HG03039 (cell line): ENCODE data around the gene MRTFB.
"Not testable (repeated sequence)": the region's sequence is repeated elsewhere in the genome, so short reads cannot be mapped to it uniquely, and the experiment has no call there.

Source experiments
- ATAC-seq: cut with Tn5 transposase; IDR thresholded peaks from one replicate; pipeline ENCODE4 v1.9.1; 2021; ENCODE audit warnings: mild to moderate bottlenecking, moderate library complexity; ENCODE audit not compliant: unreplicated experiment

The MRTFB gene

DNA sequence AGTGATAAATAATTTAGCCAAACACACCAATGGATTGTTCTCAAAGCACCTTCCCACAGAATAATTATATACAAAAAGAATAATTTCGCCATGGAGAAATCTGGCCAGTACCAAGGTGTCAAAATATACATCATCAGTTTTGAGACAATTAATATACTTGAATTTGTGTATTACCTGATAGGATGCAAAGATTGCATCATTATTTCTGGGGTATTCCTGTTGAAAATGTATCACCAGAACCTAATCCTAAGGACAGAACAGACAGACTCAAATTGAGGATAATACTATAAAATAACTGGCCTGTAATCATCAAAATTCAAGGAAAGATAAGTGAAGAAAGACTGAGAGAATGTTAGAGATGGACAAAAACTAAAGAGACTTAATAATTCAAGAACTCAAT, 111.9 kb downstream of the MRTFB start:
- no peak for ATAC-seq

DNA sequence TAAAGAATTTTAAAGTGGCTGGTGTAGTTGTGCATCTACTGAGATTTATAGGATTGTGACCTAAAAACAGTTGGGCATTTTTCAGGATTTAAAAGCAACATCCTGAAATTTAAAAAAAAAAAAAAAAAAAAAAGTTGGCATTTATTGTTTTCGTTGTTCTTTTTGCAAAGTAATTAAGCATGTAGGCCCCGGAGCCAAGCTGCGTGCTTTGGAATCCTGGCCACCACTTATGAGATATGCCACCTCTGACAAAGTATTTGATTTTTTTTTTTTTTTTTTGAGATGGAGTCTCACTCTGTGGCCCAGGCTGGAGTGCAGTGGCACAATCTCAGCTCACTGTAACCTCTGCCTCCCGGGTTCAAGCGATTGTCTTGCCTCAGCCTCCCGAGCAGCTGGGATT, 112.8 kb downstream of the MRTFB start:
- ATAC-seq = not testable (repeated sequence)

DNA sequence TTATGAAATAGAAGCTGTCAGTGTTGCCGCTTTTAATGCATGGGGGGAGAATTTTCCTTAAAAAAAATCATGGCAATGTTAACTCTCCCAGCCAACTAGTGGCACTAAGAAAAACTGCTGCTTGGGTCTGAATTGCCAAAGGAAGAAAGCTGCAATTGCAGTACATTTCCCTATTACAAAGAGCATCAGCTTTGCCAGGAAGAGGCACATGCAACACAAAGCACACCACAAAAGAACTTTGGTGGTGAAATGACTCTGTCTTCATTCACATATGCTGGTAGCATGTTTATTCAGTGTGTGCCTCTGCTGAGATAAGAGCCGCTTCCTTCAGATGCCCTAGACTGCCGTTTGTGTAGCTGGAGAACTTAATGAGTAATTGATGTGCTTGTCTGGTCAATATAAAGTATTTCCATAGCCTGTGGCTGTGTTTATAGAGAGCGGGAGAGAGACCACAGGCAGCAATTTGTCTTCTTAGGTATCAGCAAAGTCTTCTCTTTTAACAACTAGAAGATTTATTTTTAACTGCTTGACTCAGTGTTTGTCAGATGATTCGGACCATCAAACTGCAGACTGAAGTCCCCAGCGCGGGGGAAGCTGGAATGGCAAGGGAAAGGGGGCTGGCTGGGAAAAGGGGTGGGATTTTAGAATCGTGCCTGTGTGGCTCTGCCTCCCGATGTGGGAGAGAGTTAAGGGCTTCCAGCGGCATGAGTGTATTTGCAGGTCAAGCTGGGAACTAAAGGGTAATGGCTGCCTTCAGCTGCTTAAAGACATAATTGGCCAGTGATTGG, 115.1 kb downstream of the MRTFB start:
- ATAC-seq = no peak

DNA sequence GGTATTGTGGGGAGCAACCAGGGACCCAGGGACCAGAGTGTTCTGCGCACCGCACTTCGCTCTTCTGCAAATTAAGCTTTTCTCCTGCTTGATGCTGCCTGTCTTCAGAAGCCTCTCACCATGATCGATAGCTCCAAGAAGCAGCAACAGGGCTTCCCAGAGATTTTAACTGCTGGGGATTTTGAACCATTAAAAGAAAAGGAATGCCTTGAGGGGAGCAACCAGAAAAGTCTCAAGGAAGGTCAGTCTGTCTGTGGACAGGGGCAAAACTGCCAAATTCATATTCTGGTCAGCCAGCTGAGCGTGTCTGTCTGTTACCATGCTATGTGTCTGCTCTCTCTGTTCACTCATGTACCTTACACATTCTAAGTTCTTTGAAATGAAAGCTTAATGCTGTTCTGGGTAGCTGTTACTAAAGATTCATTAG, 115.7 kb downstream of the MRTFB start:
- ATAC-seq = no peak

DNA sequence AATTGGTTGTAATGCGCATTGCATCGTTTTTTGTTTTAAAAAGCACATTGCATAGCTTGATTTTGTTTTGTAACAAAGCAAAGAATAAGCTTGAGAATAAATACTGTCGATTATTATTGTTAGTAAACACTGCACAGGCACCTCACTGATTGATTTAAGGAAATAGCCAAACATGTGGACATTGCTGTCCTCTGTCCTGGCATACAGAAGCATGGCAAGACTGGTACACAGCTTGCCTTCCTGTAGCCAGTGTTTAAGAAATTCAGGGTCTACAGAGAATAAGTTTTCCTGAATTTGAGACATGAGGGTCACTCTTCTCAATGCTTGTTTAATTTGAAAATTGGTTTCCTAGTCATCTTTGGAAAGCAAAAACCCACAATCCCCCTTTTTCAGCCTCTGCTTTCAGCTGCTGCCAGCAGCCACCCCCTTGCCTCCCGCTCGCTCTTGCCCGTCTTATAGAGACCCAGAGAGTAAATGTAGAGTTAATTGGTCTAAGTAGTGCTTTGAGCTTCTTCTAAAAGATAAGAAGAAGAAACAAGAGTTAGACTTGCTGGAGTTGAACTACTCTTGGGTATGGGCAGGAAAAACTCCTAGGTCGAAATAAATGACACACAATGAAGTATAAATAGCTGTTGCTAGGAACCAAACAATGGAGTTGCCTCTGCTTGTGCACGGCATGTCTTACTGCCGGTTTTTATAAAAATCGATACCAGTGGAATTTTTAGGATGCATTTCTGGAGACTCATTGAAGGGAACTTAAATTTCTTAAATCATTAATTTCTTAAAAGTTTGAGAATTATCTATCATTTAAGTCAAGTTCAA, 116.6 kb downstream of the MRTFB start:
- no peak for ATAC-seq

DNA sequence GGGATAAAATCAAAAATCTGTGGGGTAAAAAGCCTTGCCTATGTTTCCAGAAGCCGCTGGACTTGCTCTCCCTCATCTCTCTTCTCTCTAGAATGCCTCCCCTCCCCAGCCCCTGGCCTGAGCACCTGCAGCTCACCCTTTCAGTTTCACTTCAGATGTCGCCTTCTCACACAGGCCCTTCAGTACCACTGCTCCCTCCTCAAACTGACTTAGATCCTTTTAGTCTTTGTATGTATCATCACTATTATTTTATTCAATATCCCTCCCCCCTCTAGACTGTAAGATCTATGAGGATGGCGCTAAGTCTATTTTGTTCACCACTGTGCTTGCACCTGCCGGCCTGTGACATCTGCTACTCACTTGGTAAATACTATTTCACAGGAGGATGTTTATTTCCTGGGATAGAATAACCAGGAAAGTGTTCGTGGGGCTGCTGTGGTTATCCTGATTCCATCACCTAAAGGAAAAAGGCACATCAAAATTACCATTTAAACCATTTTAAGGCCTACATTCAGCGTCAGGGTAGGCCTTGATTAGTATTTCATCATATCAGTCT, 122.3 kb downstream of the MRTFB start:
- peak; percentile 75 for ATAC-seq

DNA sequence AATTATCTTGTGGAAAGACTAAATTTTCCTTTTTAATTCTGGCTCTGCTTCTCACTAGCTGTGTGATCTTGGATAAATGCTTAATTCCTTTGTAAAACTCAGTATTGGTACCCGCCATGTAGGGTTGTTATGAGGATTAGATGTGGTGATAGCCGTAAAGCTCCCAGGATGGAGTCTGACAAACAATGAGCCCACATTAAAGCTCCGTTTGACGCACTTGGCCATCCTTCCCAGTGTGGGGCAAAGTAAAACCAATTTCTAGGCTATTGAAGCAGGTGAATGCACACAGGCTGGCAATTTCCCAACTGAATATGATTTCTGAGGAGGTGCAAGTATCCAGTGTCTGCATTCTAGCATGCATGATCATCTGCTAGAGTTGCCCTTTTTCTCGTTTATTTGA, 123.6 kb downstream of the MRTFB start:
- no peak for ATAC-seq

DNA sequence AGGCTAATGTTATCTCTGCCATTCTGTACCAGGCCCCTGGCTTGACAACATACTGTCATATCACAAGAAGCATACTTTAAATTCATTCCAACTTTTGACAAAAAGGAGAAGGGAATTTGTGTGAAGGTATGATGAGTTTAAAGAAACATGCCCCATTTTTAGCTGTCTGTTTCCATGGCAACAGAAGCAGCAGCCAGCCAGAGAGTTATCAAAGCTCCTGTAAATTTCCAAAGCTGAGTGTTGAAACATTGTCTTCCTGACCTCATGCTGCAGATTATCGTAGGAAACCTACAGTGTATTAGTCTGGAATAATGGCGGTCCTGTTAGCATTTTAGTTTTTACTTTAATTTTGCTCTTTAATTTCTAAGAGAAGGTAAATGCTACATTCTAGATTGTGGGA, 124.9 kb downstream of the MRTFB start:
- ATAC-seq = no peak

DNA sequence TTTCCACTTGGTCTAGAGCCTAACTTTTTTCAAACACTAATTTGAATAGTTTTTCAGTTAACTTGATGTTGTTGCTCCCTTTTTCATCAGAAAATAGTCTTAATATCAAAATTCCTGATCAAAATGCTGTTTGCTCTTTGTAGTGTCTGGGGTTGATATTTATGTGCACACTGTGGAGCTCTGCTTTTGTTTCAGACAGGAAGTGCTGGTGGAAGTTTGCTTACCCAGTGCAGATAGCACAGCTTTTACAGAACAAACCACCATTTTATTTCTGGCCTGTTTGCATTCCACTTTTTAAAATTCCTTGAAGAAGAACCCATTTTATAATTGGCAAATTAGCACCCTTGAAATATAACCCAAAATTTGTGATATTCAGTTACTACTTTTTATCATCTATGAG, 125.4 kb downstream of the MRTFB start:
- ATAC-seq = no peak

DNA sequence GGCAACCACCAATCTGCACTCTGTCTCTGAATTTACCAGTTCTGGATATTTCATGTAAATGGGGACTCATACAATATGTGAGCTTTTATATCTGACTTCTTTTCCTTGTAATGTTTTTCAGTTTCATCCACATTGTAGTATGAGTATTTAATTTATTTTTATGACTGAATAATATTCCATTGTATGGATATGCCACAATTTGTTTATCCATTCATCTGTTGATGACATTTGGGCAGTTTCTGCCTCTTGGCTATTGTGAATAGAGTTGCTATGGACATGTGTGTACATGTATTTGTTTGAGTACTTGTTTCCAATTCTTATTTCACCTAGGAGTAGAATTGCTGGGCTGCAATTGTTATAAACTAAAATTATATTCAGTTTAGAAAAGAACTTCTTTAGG, 126.9 kb downstream of the MRTFB start:
- ATAC-seq = no peak

DNA sequence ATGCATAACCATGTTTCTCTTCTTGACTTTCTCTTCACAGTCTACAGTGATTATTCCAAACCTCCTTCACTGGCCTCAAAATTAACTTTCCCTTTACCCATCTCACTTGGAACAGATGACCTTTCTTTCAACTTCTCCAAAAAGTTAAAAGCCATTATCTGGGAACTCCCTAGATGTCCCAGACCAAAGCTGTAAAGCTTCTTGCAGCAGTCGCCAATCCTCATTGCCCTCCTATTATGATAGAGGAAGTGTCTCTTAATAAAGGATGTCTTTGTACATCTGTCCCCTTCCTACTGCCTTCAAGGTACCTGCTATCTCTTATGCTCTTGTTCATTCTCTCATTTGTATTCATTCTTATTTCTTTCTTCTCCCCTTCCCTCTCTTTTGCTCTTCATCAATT, 127.5 kb downstream of the MRTFB start:
- no peak for ATAC-seq

DNA sequence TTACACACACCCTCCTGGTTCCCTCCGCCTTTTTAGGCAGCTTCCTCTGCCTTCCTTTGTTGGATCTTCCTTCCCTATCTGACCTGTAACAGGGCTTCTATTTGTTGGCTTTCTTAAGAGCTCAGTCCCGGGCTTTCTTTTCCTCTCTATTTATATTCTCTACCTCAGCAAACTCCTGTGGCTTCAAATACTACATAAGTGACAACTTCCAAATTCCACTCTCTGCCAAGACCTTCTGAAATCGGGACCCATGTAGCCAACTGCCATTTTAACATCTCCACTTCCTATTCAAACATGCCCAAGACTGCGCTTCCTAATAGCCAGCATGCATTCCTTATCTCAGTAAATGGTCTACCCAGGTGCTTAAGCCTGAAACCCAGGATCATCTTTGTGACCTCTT, 128.1 kb downstream of the MRTFB start:
- ATAC-seq = no peak

DNA sequence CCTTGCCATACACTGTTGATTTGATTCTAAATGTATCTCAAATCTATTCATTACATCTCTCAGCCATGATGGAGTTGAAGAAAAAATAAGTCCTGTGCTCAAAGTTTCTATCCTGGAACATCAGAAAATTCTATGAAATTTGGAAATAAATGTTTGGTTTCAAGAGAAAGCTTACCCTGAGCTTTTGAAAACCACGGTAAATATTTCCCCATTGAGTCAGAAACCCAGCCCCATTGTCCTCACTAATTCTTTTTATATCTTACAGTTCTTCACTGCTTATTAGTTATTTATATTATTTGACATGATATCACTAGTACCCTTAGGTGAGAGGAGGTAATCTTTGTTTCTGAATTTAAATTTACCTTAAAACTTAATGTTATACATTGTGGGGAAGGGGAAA, 128.5 kb downstream of the MRTFB start:
- ATAC-seq = no peak

DNA sequence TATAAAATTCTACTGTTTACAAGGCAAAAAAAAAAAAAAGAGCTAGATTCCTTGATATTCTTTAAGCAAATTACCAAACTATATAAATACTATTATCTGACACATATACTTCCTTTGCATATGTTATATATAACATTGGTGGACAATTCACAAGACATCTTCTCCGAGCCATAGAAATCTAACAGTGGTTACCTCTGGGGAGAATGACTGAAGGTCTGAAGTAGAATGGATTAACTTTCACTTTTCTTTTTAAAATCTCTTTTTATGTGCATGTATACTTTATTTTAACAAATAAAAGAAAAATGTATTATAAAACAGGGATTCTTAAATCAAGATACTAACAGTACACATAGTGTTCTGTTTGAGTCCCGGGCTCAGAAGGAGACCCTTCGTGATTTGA, 131.0 kb downstream of the MRTFB start:
- ATAC-seq = no peak

DNA sequence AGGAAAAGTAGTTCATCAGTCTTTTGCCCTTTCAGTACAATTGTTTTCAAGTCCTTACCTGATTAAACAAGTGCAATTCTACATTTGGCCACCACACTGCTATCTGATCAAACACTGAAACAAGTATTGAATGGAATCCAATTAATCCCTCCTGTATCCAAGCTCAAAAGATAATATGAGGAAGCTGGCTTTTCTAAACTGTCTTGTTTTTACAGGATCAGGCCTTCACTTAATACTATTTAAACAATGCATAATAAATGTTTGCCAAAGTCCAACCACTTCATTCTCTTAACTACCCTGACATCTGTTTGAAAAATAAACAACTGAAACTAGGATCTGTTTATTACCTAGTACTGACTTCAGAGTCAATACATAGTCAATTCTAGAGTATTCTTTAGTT, 131.6 kb downstream of the MRTFB start:
- ATAC-seq = no peak

DNA sequence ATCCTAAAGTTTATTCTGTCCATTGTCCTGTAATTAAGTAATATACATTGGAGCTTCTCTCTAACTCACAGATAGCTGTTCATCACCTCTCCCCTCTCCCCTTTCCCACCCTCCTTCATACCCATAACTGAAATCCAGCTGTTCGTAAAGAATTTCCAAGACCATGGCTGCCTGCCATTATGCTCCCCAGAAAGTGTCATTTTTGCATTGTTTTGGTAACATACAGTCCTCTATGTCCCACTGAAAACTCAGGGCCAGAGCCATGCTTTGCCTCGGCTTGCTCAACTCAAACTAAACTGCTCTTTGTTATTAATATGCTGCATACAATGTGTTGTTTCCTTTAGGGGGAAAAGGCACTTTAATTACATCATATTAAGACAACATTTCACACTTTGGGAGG, 132.0 kb downstream of the MRTFB start:
- ATAC-seq = no peak

DNA sequence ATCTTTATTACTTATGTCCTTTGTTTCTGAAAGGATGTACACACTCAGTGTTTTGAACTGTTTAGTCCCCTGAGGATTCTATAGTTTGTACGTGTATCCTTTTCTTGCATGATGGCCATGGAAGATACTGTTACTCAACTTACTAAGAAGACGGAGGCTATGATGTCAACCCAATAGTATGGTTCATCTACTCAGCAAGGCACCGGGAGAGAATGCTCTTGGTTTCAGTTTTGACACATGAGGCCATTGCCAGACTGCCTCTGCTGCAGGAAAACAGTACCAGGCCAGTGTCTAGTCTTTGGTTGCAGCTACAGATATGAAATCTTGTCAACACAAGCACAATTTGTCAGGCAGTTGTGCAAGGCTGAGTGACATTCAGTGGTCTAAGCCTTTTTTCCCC, 134.5 kb downstream of the MRTFB start:
- no peak for ATAC-seq

DNA sequence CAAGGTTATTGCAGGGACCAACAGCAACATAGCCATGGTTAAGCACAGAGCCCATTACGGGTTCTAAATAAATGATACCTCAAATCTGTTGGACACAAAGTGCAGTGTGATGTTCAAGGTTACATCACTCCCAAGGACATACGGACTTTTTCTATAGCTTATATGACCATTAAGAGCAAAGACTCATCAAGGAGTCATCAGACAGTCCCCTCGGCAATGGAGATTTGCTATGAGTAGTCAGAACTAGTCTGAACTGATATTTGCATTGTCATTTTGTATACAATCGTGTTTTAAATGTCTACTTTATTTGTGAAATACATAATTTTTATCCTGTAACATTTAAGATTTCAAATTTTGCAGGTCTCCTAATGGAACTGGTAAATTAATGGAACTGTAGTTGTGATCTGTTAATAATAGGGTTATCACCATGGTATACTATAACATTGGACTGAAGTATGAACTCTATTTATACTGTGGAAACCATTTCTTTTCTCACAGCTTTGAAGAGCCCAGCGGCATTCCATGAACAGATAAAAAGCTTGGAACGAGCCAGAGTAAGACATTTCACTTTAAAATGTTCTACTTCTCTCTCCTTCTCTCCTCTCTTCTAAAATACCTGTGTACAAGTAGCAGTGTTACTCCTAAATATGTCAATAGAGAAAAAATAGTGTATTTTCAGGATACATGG, 140.9 kb downstream of the MRTFB start:
- no peak for ATAC-seq

DNA sequence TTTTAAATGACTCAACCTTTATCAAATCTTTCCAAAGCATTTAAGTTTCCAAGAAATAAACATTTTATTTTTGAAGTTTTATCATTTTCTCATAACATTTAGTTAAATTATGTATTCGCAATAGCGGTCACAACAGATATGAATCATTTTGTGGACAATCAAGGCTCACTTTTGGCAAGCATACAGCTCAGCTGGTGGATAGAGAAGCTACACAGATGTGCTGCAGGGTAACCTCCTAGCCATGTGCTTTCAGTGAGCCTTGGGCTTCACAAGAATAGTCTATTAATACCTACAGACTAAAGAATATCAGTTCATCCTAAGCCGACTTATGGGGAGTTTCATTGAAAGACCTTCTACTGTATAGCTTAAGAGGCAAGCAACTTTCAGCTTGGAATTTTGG, 144.8 kb downstream of the MRTFB start:
- no peak for ATAC-seq

DNA sequence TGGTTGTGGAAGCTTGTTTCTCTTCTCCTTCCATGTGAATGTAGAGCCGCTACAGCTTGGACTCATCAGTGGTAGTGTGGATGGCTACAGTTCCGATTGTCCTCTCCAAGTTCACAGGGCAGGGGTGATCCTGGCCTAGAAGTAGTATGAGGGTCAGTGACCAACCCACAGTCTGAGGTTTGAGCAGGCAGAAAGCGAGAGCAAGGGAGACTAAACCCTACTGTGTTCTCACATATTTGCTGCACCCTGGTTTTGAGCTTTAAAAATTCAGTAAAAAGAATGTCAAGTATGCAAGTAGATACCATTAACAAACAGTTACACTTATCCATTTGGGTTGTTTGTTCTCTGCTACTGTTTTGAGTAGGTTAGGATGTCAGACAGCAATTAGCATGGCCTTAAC, 148.9 kb downstream of the MRTFB start:
- ATAC-seq = no peak

DNA sequence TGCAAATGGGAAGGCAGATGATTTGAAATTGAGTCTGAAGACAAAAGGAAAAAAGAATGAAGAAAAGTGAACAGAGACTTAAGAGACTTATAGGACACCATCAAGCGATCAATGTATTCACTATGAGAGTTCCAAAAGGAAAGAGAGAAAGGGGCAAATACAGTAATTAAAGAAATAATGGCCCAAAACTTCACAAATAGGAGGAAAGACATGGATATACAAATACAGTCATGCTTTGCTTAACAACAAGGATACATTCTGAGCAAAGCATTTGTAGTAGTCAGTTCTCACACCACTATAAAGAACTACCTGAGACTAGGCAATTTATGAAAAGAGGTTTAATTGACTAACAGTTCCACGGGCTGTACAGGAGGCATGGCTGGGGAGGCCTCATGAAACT, 152.5 kb downstream of the MRTFB start:
- ATAC-seq = no peak
